H1 (cell line): ENCODE measurements around the gene ARID1B. TPM values are rescaled to one million over a fixed set of nuclear protein-coding genes. Genes with fewer than 3 reads are reported as not detected.

ENCODE experiments used
- CTCF ChIA-PET: fragments of 300-600 bp; sonication (Branson Sonifier 250); formaldehyde crosslinking; loops from one replicate; lab custom pipeline; 2021; ENCODE audit not compliant: partially characterized antibody; lab: Charles Lee
- POLR2A ChIA-PET: fragments of 300-600 bp; sonication (Branson Sonifier 250); formaldehyde crosslinking; loops from one replicate; lab custom pipeline; 2021; ENCODE audit warnings: inconsistent platforms; ENCODE audit not compliant: partially characterized antibody; lab: Charles Lee
- DNase-seq, 2 experiments: peaks; one replicate each; pipeline versions ENCODE4 v3.0.0 to v3.0.0-alpha.2; 2010 to 2022; ENCODE audit warnings: low spot score in 2 of 2, low read depth in 1 of 2, mixed read lengths in 1 of 2
- FAIRE-seq: peaks from 2 replicates; lab custom pipeline; 2011; peaks lifted over from hg19 to GRCh38; lab: Jason Lieb, UNC
- H2AFZ ChIP-seq: 2 replicates; pipeline ENCODE4 v1.8.1; 2012; ENCODE audit warnings: low read length, inconsistent platforms
- H2AK5ac ChIP-seq: 2 replicates; pipeline ENCODE4 v1.6.1; 2013; ENCODE audit warnings: low read depth, low read length
- H2BK120ac ChIP-seq: replicated peaks from 2 replicates; pipeline ENCODE3; 2013; ENCODE audit warnings: low read depth, low read length, inconsistent platforms
- H2BK12ac ChIP-seq: 2 replicates; pipeline ENCODE4 v1.6.1; 2013; ENCODE audit warnings: low read depth, low read length
- H2BK15ac ChIP-seq: 2 replicates; pipeline ENCODE4 v1.6.1; 2013; ENCODE audit warnings: low read length
- H2BK20ac ChIP-seq: 2 replicates; pipeline ENCODE4 v1.6.1; 2013; ENCODE audit warnings: low read length
- H2BK5ac ChIP-seq: 2 replicates; pipeline ENCODE4 v1.6.1; 2013; ENCODE audit warnings: low read depth, low read length
- H3K14ac ChIP-seq: 2 replicates; pipeline ENCODE4 v1.6.1; 2013; ENCODE audit warnings: inconsistent platforms; ENCODE audit not compliant: insufficient read length
- H3K18ac ChIP-seq: 2 replicates; pipeline ENCODE4 v1.6.1; 2013; ENCODE audit warnings: low read length; ENCODE audit errors: extremely low read depth
- H3K23ac ChIP-seq: 2 replicates; pipeline ENCODE4 v1.6.1; 2013; ENCODE audit warnings: inconsistent platforms; ENCODE audit not compliant: insufficient read length
- H3K23me2 ChIP-seq: 2 replicates; pipeline ENCODE4 v1.6.1; 2013; ENCODE audit warnings: low read depth, low read length
- H3K27ac ChIP-seq: 2 replicates; pipeline ENCODE4 v1.6.1; 2011; ENCODE audit warnings: low read depth, low read length, inconsistent platforms
- H3K27me3 ChIP-seq, 4 experiments: replicated peaks in 1 of 4; 1 replicate in 1 of 4; 2 replicates in 3 of 4; pipeline versions ENCODE4 v1.6.1 to v1.8.1; 2011 to 2013; ENCODE audit warnings: low read length in 3 of 4, mild to moderate bottlenecking in 3 of 4, inconsistent platforms in 2 of 4, mixed read lengths in 2 of 4, moderate library complexity in 1 of 4; ENCODE audit not compliant: control insufficient read depth in 3 of 4, insufficient read depth in 3 of 4; ENCODE audit errors: extremely low read depth in 1 of 4
- H3K36me3 ChIP-seq, 4 experiments: 2 replicates each; pipeline versions ENCODE4 v1.6.1 to v1.8.1; 2011 to 2013; ENCODE audit warnings: mild to moderate bottlenecking in 4 of 4, low read length in 3 of 4, moderate library complexity in 2 of 4, control low read depth in 1 of 4, inconsistent platforms in 1 of 4; ENCODE audit not compliant: insufficient read depth in 4 of 4, control insufficient read depth in 2 of 4
- H3K4ac ChIP-seq: replicated peaks from 2 replicates; pipeline ENCODE3; 2013; ENCODE audit warnings: low read length, low read depth, mixed read lengths, inconsistent platforms; ENCODE audit not compliant: insufficient read length
- H3K4me1 ChIP-seq, 4 experiments: replicated peaks in 1 of 4; 1 replicate in 1 of 4; 2 replicates in 3 of 4; pipeline versions ENCODE4 v1.6.1 to v1.8.1; 2011 to 2013; ENCODE audit warnings: low read length in 3 of 4, inconsistent platforms in 2 of 4, mixed read lengths in 1 of 4; ENCODE audit not compliant: insufficient read depth in 4 of 4, control insufficient read depth in 3 of 4
- H3K4me2 ChIP-seq, 2 experiments: 2 replicates each; pipeline versions ENCODE4 v1.6.1 to v1.8.1; 2011 to 2013; ENCODE audit warnings: low read depth in 2 of 2, low read length in 2 of 2, control low read depth in 1 of 2, inconsistent platforms in 1 of 2, mild to moderate bottlenecking in 1 of 2; ENCODE audit not compliant: insufficient read depth in 1 of 2
- H3K4me3 ChIP-seq, 4 experiments: fragments of 200-600, 300-600 bp in 1 of 4; sonication (generic), shearing (Covaris generic), sonication (Bioruptor Twin) in 1 of 4; 2 replicates each; pipeline versions ENCODE4 v1.5.1 to v1.8.1; 2011 to 2016; ENCODE audit warnings: low read length in 4 of 4, low read depth in 3 of 4, control low read depth in 2 of 4, inconsistent platforms in 2 of 4, mild to moderate bottlenecking in 2 of 4, mixed read lengths in 1 of 4, moderate library complexity in 1 of 4; ENCODE audit not compliant: insufficient read depth in 2 of 4; ENCODE audit errors: extremely low read depth in 1 of 4
- H3K56ac ChIP-seq: replicated peaks from 2 replicates; pipeline ENCODE3; 2013; ENCODE audit warnings: low read depth, mild to moderate bottlenecking, mixed read lengths, low read length, inconsistent platforms; ENCODE audit not compliant: insufficient read length
- H3K79me1 ChIP-seq: 2 replicates; pipeline ENCODE4 v1.6.1; 2013; ENCODE audit warnings: low read depth, low read length, control low read depth
- H3K79me2 ChIP-seq, 2 experiments: 2 replicates each; pipeline versions ENCODE4 v1.6.1 to v1.8.1; 2012 to 2013; ENCODE audit warnings: low read length in 2 of 2, mild to moderate bottlenecking in 2 of 2, inconsistent platforms in 1 of 2; ENCODE audit not compliant: insufficient read depth in 2 of 2, control insufficient read depth in 1 of 2
- H3K9ac ChIP-seq, 4 experiments: replicated peaks in 1 of 4; 1 replicate in 1 of 4; 2 replicates in 3 of 4; pipeline versions ENCODE4 v1.6.1 to v1.8.1; 2011 to 2013; ENCODE audit warnings: low read depth in 3 of 4, low read length in 3 of 4, control low read depth in 2 of 4, mild to moderate bottlenecking in 2 of 4, moderate library complexity in 2 of 4, inconsistent platforms in 1 of 4; ENCODE audit errors: extremely low read depth in 1 of 4
- H3K9me3 ChIP-seq, 2 experiments: 2 replicates each; pipeline versions ENCODE4 v1.6.1 to v1.8.1; 2012 to 2013; ENCODE audit warnings: mild to moderate bottlenecking in 2 of 2, moderate library complexity in 2 of 2, control low read depth in 1 of 2, inconsistent platforms in 1 of 2, low read depth in 1 of 2, low read length in 1 of 2, mixed read lengths in 1 of 2; ENCODE audit not compliant: insufficient read depth in 2 of 2
- H4K20me1 ChIP-seq, 2 experiments: replicated peaks in 1 of 2; 2 replicates each; pipeline versions ENCODE3 to v1.8.1; 2011 to 2013; ENCODE audit warnings: inconsistent platforms in 2 of 2, low read length in 2 of 2, mild to moderate bottlenecking in 1 of 2; ENCODE audit not compliant: insufficient read depth in 2 of 2, control insufficient read depth in 1 of 2
- H4K5ac ChIP-seq: 2 replicates; pipeline ENCODE4 v1.6.1; 2013; ENCODE audit warnings: low read length, low read depth, mixed read lengths, inconsistent platforms; ENCODE audit not compliant: insufficient read length
- H4K8ac ChIP-seq: 2 replicates; pipeline ENCODE4 v1.8.0; 2013; ENCODE audit warnings: mild to moderate bottlenecking, moderate library complexity, low read length, inconsistent platforms; ENCODE audit not compliant: insufficient read depth; ENCODE audit errors: extremely low read depth
- H4K91ac ChIP-seq: replicated peaks from 2 replicates; pipeline ENCODE3; 2013; ENCODE audit warnings: low read length, mixed read lengths, inconsistent platforms; ENCODE audit not compliant: insufficient read length
- BACH1 ChIP-seq: IDR thresholded peaks from 2 replicates; pipeline ENCODE4 v1.6.1; 2012; ENCODE audit warnings: low read length, improper control_type of control experiment
- CBX8 ChIP-seq: fragments of 300-800, 300-1000 bp; sonication (generic); IDR thresholded peaks from 2 replicates; pipeline ENCODE4 v1.7.1; 2016; ENCODE audit warnings: low read depth, low read length, borderline replicate concordance
- RAD21 ChIP-seq, 2 experiments: IDR thresholded peaks in 1 of 2; conservative IDR thresholded peaks in 1 of 2; 2 replicates each; pipeline ENCODE4 v1.6.1; 2011; ENCODE audit warnings: low read depth in 2 of 2, low read length in 2 of 2, improper control_type of control experiment in 1 of 2, inconsistent platforms in 1 of 2, mild to moderate bottlenecking in 1 of 2, moderate library complexity in 1 of 2
- WGBS, 2 experiments: shearing (Covaris generic) in 1 of 2; methylation state at CpG; one replicate each; pipeline versions ENCODE4 v1.1.6 to v1.1.7; 2013 to 2015; ENCODE audit warnings: low lambda C conversion rate in 2 of 2, mixed read lengths in 2 of 2, inconsistent platforms in 1 of 2, low coverage in 1 of 2, missing lambda C conversion rate in 1 of 2; ENCODE audit not compliant: insufficient replicate concordance in 2 of 2, insufficient coverage in 1 of 2, insufficient read length in 1 of 2; ENCODE audit errors: extremely low coverage in 1 of 2, missing lambda C conversion rate in 1 of 2; 5-methylcytosine and 5-hydroxymethylcytosine counted together
- polyA plus RNA-seq, 7 experiments: library from polyadenylated mRNA; depleted of rRNA in 3 of 7; stranded (reverse) in 5 of 7; unstranded in 2 of 7; fragments of >200 nt in 5 of 7; fragments of 200-250 nt in 2 of 7; gene quantifications; 1 replicate in 5 of 7; 2 replicates in 1 of 7; 4 replicates in 1 of 7; pipeline versions ENCODE4 v1.2.1 to v1.2.3, GENCODE V29; 2011 to 2013; ENCODE audit warnings: missing spikeins in 2 of 7, mixed read lengths in 2 of 7
- total RNA-seq: library from RNA; stranded (reverse); fragmentation: NEBNext Ultra II Directional; extraction: Animal tissue kit (Norgen Biotek cat#: 25700); gene quantifications from 2 replicates; pipeline ENCODE4 v1.2.1, GENCODE V29; 2021

The ARID1B gene
- total and polyA plus RNA-seq, 2 of the 8 experiments (the other 6 are each of a cell fraction or from before 2014, with no cell fraction given) = 24.3 to 70.3 TPM

DNA sequence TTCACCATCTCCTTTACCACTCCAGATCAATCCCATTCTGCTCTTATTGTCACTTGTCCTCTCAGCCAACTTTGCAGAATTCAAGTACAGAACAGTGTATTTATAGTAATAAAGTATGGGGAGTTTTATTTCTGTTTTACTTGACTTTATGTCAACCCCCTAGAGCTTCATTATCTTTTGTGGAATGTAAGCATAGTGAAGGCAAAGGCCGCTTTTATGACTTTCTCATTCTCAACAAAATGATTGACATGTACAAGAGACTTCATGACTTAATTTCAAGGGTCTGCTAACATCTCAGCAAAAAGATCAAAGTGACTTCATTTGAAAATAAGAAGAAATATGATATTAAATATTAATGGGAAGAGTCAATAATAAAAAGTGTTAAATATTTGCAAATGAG lies 28.7 kb upstream of the ARID1B start:
- Histone ChIP-seq H3K4me1 (peaks cover 0 to 3% (median 0%) of the 10 kb centered on the region in 4 experiments; a peak in 2 of 7 replicates), H3K4me3 (no peak overlapping the region), H3K79me1 (no peaks in the 10 kb centered on the region), H2BK12ac (no peak overlapping the region), H3K9me3 (no peaks in the 10 kb centered on the region), H2BK5ac (no peak overlapping the region), H2BK15ac (no peak overlapping the region), H3K4me2 (no peak overlapping the region), H3K56ac (no peak overlapping the region), H2AK5ac (no peak overlapping the region), H3K79me2 (no peaks in the 10 kb centered on the region), H4K8ac (no peak overlapping the region), H3K14ac (no peak overlapping the region), H3K23ac (no peak overlapping the region), H3K4ac (no peak overlapping the region), H3K9ac (no peak overlapping the region), H2BK20ac (no peak overlapping the region), H4K5ac (no peak overlapping the region), H4K20me1 (no peaks in the 10 kb centered on the region), H4K91ac (no peak overlapping the region), H3K18ac (no peak overlapping the region), H3K27ac (no peak overlapping the region), H3K23me2 (no peaks in the 10 kb centered on the region), H3K27me3 (no peaks in the 10 kb centered on the region), H2AFZ (no peak overlapping the region), H3K36me3 (no peaks in the 10 kb centered on the region), H2BK120ac (no peak overlapping the region)
- POLR2A ChIA-PET = no interaction called here
- FAIRE-seq (no peak), DNase-seq (no peak)
- 92% methylated on average over 1 of the region's 1 CpG; no CpG with 5 or more reads in 1 of the 2 experiments for WGBS, 2 experiments
- CTCF ChIA-PET = no interaction called here
- no peak for TF ChIP-seq BACH1
- TF ChIP-seq RAD21 (IDR thresholded peaks at IDR 0.05 in 1 of 2, conservative IDR thresholded peaks at IDR 0.05 in 1 of 2; ENCODE audit: low read depth in 2 of 2, low read length in 2 of 2) = no peak
- TF ChIP-seq CBX8 = no peak
